Transverse colon (tissue), 4 donors: ENCODE measurements around the gene MCUB. TPM values are rescaled to one million over a fixed set of nuclear protein-coding genes. Genes with fewer than 3 reads are reported as not detected.

Source experiments
- DNase-seq: peaks from one replicate; pipeline ENCODE4 v3.0.0-alpha.2; 2019
- H3K27ac ChIP-seq, 4 donors: fragments of 200-600 bp; sonication (generic); 2 replicates each; pipeline ENCODE4 v1.5.1; 2016 to 2018; ENCODE audit warnings: inconsistent platforms in 4 of 4
- H3K27me3 ChIP-seq: fragments of 200-600 bp; sonication (generic); 2 replicates; pipeline ENCODE4 v1.5.1; 2017; ENCODE audit warnings: inconsistent platforms
- H3K36me3 ChIP-seq, 4 donors: fragments of 200-600 bp; sonication (generic); 2 replicates each; pipeline ENCODE4 v1.5.1; 2017 to 2019; ENCODE audit warnings: inconsistent platforms in 4 of 4
- H3K4me1 ChIP-seq, 4 donors: fragments of 200-600 bp; sonication (generic); 2 replicates each; pipeline ENCODE4 v1.5.1; 2017 to 2020; ENCODE audit warnings: inconsistent platforms in 4 of 4
- H3K4me3 ChIP-seq, 4 donors: fragments of 200-600 bp; sonication (generic); 1 replicate in 1 of 4; 2 replicates in 3 of 4; pipeline versions ENCODE4 v1.5.1 to v1.6.1; 2017 to 2019; ENCODE audit warnings: inconsistent platforms in 4 of 4
- H3K9me3 ChIP-seq, 2 donors: fragments of 200-600 bp; sonication (generic); 2 replicates each; pipeline ENCODE4 v1.5.1; 2017 to 2019; ENCODE audit warnings: inconsistent platforms in 2 of 2
- EP300 ChIP-seq: sonication (generic); formaldehyde crosslinking; IDR thresholded peaks from one replicate; pipeline ENCODE4 v1.6.1; 2017; ENCODE audit warnings: antibody characterized with exemption, low read depth
- POLR2A ChIP-seq: fragments of 450-650 bp; IDR thresholded peaks from one replicate; pipeline ENCODE4 v1.6.1; 2016; ENCODE audit warnings: antibody characterized with exemption, mild to moderate bottlenecking, moderate library complexity
- POLR2AphosphoS5 ChIP-seq, 3 donors: sonication (generic); formaldehyde crosslinking; IDR thresholded peaks; one replicate each; pipeline ENCODE4 v1.6.1; 2016; ENCODE audit warnings: antibody characterized with exemption in 3 of 3
- WGBS, 2 donors: methylation state at CpG; one replicate each; pipeline ENCODE4 v1.1.5; 2018; ENCODE audit warnings: low coverage in 1 of 2; 5-methylcytosine and 5-hydroxymethylcytosine counted together
- in situ Hi-C, 4 donors: fragments of 200-750 bp; cut with MboI; loops; one replicate each; pipeline versions ENCODE4 v1.15.0 to v1.15.1; 2017; ENCODE audit warnings: low sequenced_read_pairs in 3 of 4, low pct_ligation_motif_present in 1 of 4, low pct_unique_long_range_greater_than_20kb in 1 of 4
- intact Hi-C: fragments of 100-400 bp; cut with DNase I; formaldehyde crosslinking; loops from one replicate; pipeline ENCODE4 v1.15.1; 2023; ENCODE audit warnings: low total_unique reads
- total RNA-seq, 4 donors: library from RNA; depleted of rRNA; stranded (reverse); fragments of >200 nt; gene quantifications; one replicate each; pipeline ENCODE4 v1.1.0, GENCODE V29; 2016
- TF ChIP-seq, protein P1 (sequence below), 5 experiments: fragments of 200-600 bp in 3 of 5; fragments of 450-650 bp in 2 of 5; sonication (generic) in 3 of 5; IDR thresholded peaks; 1 replicate in 2 of 5; 2 replicates in 3 of 5; pipeline ENCODE4 v1.5.1; 2016 to 2017; ENCODE audit warnings: antibody characterized with exemption in 5 of 5, inconsistent platforms in 3 of 5, mild to moderate bottlenecking in 2 of 5, moderate library complexity in 1 of 5

Gene MCUB
- total RNA-seq, 4 donors from 2014 or later: 4.6 to 15.7 (median 8.8) TPM

DNA sequence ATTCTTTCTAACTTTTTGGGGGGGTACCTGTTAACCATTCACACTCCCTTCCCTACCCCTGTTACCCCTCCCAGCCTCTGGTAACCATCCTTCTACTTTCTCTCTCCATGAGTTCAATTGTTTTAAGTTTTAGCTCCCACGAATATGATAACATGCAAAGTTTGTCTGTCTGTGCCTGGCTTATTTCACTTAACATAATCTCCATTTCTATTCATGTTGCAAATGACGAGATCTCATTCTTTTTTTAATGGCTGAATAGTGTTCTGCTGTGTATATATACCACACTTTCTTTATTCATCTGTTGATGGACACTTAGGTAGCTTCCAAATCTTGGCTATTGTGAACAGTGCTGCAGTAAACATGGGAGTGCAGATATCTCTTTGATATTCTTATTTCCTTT lies 41.3 kb downstream of the MCUB start:
- Histone ChIP-seq H3K27ac (no peak overlapping the region), H3K36me3 (no peaks in the 10 kb centered on the region), H3K4me1 (no peaks in the 10 kb centered on the region), H3K9me3 (peaks cover 0 to 5% of the 10 kb centered on the region in 2 donors), H3K27me3 (no peaks in the 10 kb centered on the region), H3K4me3 (no peak overlapping the region)
- in situ Hi-C loops (no loop called here), intact Hi-C loops (no loop called here)
- WGBS, 2 donors: 89 to 100% methylated on average over 1 to 2 of the region's 2 CpGs
- TF ChIP-seq POLR2A (no peak), EP300 (no peak), POLR2AphosphoS5 (IDR thresholded peaks at IDR 0.05) (no peak)
- TF ChIP-seq, protein P1, sequence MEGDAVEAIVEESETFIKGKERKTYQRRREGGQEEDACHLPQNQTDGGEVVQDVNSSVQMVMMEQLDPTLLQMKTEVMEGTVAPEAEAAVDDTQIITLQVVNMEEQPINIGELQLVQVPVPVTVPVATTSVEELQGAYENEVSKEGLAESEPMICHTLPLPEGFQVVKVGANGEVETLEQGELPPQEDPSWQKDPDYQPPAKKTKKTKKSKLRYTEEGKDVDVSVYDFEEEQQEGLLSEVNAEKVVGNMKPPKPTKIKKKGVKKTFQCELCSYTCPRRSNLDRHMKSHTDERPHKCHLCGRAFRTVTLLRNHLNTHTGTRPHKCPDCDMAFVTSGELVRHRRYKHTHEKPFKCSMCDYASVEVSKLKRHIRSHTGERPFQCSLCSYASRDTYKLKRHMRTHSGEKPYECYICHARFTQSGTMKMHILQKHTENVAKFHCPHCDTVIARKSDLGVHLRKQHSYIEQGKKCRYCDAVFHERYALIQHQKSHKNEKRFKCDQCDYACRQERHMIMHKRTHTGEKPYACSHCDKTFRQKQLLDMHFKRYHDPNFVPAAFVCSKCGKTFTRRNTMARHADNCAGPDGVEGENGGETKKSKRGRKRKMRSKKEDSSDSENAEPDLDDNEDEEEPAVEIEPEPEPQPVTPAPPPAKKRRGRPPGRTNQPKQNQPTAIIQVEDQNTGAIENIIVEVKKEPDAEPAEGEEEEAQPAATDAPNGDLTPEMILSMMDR (IDR thresholded peaks at IDR 0.05): no peak
- DNase-seq: no peak

DNA sequence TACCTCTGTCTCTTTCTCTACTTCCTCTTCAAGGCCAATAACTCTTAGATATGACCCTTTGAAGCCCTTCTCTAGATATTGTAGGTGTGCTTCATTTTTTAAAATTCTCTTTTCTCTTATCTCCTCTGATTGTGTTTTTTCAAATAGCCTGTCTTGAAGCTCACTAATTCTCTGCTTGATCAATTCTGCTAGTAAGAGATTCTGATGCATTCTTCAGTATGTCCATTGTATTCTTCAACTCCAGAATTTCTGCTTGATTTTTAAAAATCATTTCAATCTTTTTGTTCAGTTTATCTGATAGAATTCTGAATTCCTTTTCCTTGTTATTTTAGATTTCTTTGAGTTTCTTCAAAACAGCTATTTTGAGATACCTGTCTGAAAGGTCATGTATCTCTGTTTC lies 47.9 kb downstream of the MCUB start:
- no peak for TF ChIP-seq POLR2A
- TF ChIP-seq POLR2AphosphoS5 (IDR thresholded peaks at IDR 0.05): no peak
- TF ChIP-seq EP300: no peak
- TF ChIP-seq, protein P1 (IDR thresholded peaks at IDR 0.05): no peak
- intact Hi-C loops: no loop called here
- Histone ChIP-seq H3K4me1 (peaks cover 0 to 7% (median 0%) of the 10 kb centered on the region in 4 donors), H3K36me3 (no peaks in the 10 kb centered on the region), H3K9me3 (peaks cover 4 to 13% of the 10 kb centered on the region in 2 donors), H3K27ac (no peak overlapping the region), H3K27me3 (no peaks in the 10 kb centered on the region), H3K4me3 (no peak overlapping the region)
- DNase-seq: no peak
- in situ Hi-C loops: no loop called here

DNA sequence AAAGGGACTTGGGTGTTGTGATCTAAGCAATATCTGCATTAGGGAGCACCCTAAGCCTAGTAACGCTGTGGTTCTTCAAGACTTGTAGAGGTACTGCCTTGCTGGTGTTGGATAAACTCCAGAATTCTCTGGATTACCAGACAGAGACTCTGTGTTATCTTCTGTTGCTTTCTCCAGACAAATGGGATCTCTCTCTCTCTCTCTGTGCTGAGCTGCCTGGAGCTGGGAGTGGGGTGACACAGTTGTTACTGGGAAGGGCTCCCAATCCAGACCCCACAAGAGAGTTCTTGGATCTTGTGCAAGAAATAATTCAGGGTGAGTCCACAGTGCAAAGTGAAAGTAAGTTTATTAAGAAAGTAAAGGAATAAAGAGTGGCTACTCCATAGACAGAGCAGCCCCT lies 48.8 kb downstream of the MCUB start:
- 91% methylated on average over 1 of the region's 1 CpG; no CpG with 5 or more reads in 1 of the 2 donors for WGBS, 2 donors
- Histone ChIP-seq H3K4me1 (peaks cover 0 to 7% (median 0%) of the 10 kb centered on the region in 4 donors), H3K27me3 (no peaks in the 10 kb centered on the region), H3K4me3 (no peak overlapping the region), H3K9me3 (peaks cover 4 to 13% of the 10 kb centered on the region in 2 donors), H3K27ac (no peak overlapping the region), H3K36me3 (no peaks in the 10 kb centered on the region)
- intact Hi-C loops: no loop called here
- DNase-seq: no peak
- no peak for TF ChIP-seq EP300
- TF ChIP-seq POLR2A: no peak
- no peak for TF ChIP-seq POLR2AphosphoS5 (IDR thresholded peaks at IDR 0.05)
- TF ChIP-seq, protein P1 (IDR thresholded peaks at IDR 0.05): no peak
- in situ Hi-C loops: no loop called here

DNA sequence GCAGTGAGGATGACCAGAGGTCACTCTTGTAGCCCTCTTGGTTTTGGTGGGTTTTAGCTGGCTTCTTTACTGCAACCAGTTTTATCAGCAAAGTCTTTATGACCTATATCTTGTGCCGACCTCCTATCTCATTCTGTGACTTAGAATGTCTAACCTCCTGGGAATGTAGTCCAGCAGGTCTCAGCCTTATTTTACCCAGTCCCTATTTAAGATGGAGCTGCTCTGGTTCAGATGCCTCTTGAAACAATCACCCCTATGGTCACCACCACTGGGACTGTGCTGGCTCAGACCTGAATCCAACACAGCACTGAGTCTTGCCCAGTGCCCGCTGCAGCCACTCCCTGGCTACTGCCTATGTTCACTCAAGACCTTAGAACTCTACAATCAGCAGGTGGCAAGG lies 49.4 kb downstream of the MCUB start:
- Histone ChIP-seq H3K36me3 (no peaks in the 10 kb centered on the region), H3K4me1 (peaks cover 0 to 7% (median 0%) of the 10 kb centered on the region in 4 donors), H3K27me3 (no peaks in the 10 kb centered on the region), H3K27ac (no peak overlapping the region), H3K4me3 (no peak overlapping the region), H3K9me3 (peaks cover 4 to 13% of the 10 kb centered on the region in 2 donors)
- in situ Hi-C loops (no loop called here), intact Hi-C loops (no loop called here)
- TF ChIP-seq POLR2A: no peak
- WGBS, 2 donors: 59% methylated on average over 2 of the region's 2 CpGs; no CpG with 5 or more reads in 1 of the 2 donors
- DNase-seq: no peak

DNA sequence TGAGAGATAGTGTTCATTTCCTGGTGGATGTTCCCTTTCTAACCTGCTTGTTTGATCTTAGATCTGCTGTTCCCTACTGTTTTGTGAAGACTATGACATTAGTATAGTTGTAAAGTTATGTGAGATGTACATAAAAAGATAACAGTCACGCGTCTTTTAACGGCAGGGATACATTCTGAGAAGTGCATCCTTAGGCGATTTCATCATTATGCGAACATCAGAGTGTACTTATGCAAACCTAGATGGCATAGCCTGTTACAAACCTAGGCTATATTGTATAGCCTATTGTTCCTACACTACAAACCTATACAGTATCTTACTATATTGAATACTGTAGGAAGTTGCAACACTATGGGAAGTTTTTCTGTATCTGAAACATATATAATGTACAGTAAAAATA lies 50.4 kb downstream of the MCUB start:
- Histone ChIP-seq H3K4me1 (peaks cover 0 to 7% (median 0%) of the 10 kb centered on the region in 4 donors), H3K9me3 (peaks cover 4 to 13% of the 10 kb centered on the region in 2 donors), H3K36me3 (no peaks in the 10 kb centered on the region), H3K27ac (no peak overlapping the region), H3K27me3 (no peaks in the 10 kb centered on the region), H3K4me3 (no peak overlapping the region)
- TF ChIP-seq EP300 (no peak), POLR2A (no peak), POLR2AphosphoS5 (IDR thresholded peaks at IDR 0.05) (no peak)
- TF ChIP-seq, protein P1 (IDR thresholded peaks at IDR 0.05): no peak
- DNase-seq: no peak
- intact Hi-C loops (no loop called here), in situ Hi-C loops (no loop called here)
- WGBS, 2 donors: 91 to 96% methylated on average over 4 to 5 of the region's 5 CpGs
